ENCODE data around the gene DARS2. TPM values are rescaled to one million over a fixed set of nuclear protein-coding genes. Genes with fewer than 3 reads are reported as not detected.

The DARS2 gene, protein sequence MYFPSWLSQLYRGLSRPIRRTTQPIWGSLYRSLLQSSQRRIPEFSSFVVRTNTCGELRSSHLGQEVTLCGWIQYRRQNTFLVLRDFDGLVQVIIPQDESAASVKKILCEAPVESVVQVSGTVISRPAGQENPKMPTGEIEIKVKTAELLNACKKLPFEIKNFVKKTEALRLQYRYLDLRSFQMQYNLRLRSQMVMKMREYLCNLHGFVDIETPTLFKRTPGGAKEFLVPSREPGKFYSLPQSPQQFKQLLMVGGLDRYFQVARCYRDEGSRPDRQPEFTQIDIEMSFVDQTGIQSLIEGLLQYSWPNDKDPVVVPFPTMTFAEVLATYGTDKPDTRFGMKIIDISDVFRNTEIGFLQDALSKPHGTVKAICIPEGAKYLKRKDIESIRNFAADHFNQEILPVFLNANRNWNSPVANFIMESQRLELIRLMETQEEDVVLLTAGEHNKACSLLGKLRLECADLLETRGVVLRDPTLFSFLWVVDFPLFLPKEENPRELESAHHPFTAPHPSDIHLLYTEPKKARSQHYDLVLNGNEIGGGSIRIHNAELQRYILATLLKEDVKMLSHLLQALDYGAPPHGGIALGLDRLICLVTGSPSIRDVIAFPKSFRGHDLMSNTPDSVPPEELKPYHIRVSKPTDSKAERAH
- total RNA-seq: 24.0 and 26.0 TPM in 2 replicates

DNA sequence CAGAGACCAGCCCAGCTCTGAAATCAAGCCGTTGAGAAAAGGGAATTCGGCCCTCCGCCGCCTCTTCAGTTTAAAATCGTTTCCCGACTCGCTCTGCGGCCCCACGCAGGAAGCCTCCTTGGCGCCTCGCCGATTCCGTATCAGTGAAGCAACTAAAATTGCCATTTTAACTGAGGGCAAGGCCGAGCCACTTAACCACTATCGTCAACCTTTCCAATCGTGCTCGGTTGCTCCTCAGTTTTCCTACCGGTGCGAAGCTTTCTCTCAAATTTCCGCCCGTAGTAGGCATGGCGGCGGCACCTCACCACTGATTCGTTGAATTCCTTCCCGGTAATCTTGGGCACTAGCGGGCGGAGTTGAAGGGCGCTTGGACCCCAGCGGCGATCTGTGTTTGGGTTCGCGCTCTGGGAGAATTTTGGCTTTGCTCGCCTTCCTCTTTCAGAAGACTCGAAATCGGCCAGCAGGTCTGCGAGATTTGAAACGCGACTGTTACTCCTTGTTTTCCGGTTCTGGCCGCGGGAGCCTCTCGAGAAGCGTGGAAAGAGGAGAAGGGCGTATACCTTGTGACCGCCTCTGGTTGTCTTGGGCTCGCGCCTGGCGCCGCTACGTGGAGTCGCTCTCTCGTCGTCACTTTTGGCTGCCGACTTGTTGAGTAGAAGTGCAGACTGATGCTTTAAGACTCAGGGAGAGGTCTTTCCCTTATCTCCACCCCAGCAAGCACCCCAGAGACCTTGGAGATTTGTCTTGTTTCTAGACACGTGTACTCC lies at the start of gene DARS2, which contains the start of gene CENPL:
DARS2 (plus strand) TSS at position 359 of the 767 bp plus-strand sequence. CDS start 557 bp downstream, outside the sequence.
CENPL (minus strand) TSS at position 569 of the 767 bp plus-strand sequence. CDS start 13,584 bp downstream, outside the sequence.
- ChIA-PET POLR2A (interaction anchor here (0.6 to 3.6 kb wide), 17 partner anchors 37 to 1292 kb away, joined by 3 to 49 read pairs (median 5); partner anchors contain the start of genes GAS5, KLHL20, PRDX6 and RC3H1), CTCF (interaction anchor here (0.6 to 3.1 kb wide), 10 partner anchors 26 to 1083 kb away, joined by 3 to 32 read pairs (median 6); no protein-coding TSS in a partner anchor)
- peak; percentile 80 for DNase-seq
- Mint-ChIP-seq H3K4me3 (peak within 1 kb of the TSS; percentile 95), H3K27ac (peak within 1 kb of the TSS; percentile 97), H3K9me3 (no peaks in the 10 kb centered on the region), H3K4me1 (peaks cover 28% of the 10 kb centered on the region), H3K36me3 (ENCODE audit: low read depth) (peaks cover 25% of the 10 kb centered on the region), H3K27me3 (no peaks in the 10 kb centered on the region)
- ATAC-seq (ENCODE audit: low read depth): peak; percentile 89
- TF ChIP-seq, protein P1, sequence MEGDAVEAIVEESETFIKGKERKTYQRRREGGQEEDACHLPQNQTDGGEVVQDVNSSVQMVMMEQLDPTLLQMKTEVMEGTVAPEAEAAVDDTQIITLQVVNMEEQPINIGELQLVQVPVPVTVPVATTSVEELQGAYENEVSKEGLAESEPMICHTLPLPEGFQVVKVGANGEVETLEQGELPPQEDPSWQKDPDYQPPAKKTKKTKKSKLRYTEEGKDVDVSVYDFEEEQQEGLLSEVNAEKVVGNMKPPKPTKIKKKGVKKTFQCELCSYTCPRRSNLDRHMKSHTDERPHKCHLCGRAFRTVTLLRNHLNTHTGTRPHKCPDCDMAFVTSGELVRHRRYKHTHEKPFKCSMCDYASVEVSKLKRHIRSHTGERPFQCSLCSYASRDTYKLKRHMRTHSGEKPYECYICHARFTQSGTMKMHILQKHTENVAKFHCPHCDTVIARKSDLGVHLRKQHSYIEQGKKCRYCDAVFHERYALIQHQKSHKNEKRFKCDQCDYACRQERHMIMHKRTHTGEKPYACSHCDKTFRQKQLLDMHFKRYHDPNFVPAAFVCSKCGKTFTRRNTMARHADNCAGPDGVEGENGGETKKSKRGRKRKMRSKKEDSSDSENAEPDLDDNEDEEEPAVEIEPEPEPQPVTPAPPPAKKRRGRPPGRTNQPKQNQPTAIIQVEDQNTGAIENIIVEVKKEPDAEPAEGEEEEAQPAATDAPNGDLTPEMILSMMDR (IDR thresholded peaks at IDR 0.05): no peak
- intact Hi-C loops (cut with micrococcal nuclease): loop anchor here (1.0 to 10.0 kb wide), 13 partner anchors 44 to 1292 kb away; partner anchors contain the start of genes CACYBP, KLHL20, PRDX6 and RABGAP1L

DNA sequence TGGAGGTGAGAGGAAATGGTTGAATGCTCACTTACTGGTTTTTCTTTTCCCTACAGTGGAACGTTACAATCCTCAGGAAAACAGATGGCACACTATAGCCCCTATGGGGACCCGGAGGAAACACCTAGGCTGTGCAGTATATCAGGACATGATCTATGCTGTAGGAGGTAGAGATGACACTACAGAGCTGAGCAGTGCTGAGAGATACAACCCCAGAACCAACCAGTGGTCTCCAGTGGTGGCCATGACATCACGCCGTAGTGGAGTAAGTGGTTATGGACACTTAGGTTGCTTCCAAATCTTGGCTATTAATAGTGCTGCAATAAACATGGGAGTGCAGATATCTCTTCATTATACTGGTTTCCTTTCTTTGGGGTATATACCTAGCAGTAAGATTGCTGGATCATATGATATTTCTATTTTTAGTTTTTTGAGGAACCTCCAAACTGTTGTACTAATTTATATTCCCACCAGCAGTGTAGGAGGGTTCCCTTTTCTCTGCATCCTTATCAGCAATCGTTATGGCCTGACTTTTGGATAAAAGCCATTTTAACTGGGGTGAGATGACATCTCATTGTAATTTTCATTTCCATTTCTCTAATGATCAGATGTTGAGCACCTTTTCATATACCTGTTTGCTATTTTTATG lies 48.8 kb upstream of the DARS2 start:
- TF ChIP-seq, protein P1 (IDR thresholded peaks at IDR 0.05): no peak
- no peak overlapping the region for H3K4me3 Mint-ChIP-seq
- no peak for ATAC-seq (ENCODE audit: low read depth)
- DNase-seq: no peak
- ChIA-PET POLR2A (no interaction called here), CTCF (no interaction called here)
- no peak overlapping the region for H3K27ac Mint-ChIP-seq
- no peaks in the 10 kb centered on the region for H3K9me3 Mint-ChIP-seq
- H3K27me3 Mint-ChIP-seq: no peaks in the 10 kb centered on the region
- peaks cover 73% of the 10 kb centered on the region for H3K36me3 Mint-ChIP-seq (ENCODE audit: low read depth)
- intact Hi-C loops (cut with micrococcal nuclease): no loop called here
- H3K4me1 Mint-ChIP-seq: no peaks in the 10 kb centered on the region

DNA sequence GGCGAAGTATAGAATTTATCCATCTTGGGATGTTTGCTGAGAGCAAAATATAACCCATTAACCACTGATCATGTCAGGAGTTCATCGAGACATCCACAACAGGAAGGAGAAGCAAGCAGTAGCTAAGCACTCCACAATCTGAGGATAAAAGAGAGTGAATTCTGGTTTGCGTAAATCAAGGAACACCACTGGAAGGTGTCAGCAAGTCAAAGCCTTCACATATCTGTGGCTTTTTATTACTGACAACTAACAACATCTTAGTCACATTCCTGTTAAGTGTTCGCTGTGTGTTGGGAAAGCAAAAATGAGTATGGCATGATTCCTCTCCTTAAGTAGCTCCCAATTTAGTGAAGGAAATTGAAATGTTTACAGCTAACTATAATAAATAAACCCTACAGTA lies 44.5 kb upstream of the DARS2 start:
- H3K4me3 Mint-ChIP-seq: no peak overlapping the region
- ChIA-PET POLR2A (no interaction called here), CTCF (interaction anchor here (0.6 kb wide), 1 partner anchor 9 kb away, joined by 3 read pairs; no protein-coding TSS in a partner anchor)
- no peaks in the 10 kb centered on the region for H3K9me3 Mint-ChIP-seq
- no peak overlapping the region for H3K27ac Mint-ChIP-seq
- H3K36me3 Mint-ChIP-seq (ENCODE audit: low read depth): peaks cover 85% of the 10 kb centered on the region
- ATAC-seq (ENCODE audit: low read depth) (no peak), DNase-seq (no peak)
- TF ChIP-seq, protein P1 (IDR thresholded peaks at IDR 0.05): no peak
- intact Hi-C loops (cut with micrococcal nuclease): no loop called here
- H3K4me1 Mint-ChIP-seq: no peaks in the 10 kb centered on the region
- no peaks in the 10 kb centered on the region for H3K27me3 Mint-ChIP-seq

DNA sequence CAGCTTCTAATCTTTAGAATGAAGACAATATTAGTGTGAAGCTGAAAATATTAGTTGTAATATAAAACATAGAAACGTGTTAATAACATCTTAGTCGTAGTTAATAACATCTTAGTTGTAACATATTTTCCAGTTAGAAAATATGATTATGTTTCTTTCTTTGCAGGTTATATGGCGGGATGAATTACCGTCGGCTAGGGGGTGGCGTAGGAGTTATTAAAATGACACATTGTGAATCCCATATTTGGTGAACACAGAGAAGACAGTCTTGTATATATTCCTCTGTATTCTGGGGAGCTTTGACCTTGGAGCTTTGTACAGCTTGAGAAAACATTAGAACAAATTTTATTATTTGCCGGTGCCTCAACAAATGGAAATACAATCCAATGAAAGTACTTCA lies 39.5 kb upstream of the DARS2 start:
- DNase-seq: no peak
- no peak overlapping the region for H3K27ac Mint-ChIP-seq
- ChIA-PET CTCF (no interaction called here), POLR2A (no interaction called here)
- no peak overlapping the region for H3K4me3 Mint-ChIP-seq
- no peak for ATAC-seq (ENCODE audit: low read depth)
- TF ChIP-seq, protein P1 (IDR thresholded peaks at IDR 0.05): no peak
- intact Hi-C loops (cut with micrococcal nuclease): no loop called here
- no peaks in the 10 kb centered on the region for H3K4me1 Mint-ChIP-seq
- H3K9me3 Mint-ChIP-seq: no peaks in the 10 kb centered on the region
- no peaks in the 10 kb centered on the region for H3K27me3 Mint-ChIP-seq
- H3K36me3 Mint-ChIP-seq (ENCODE audit: low read depth): peaks cover 62% of the 10 kb centered on the region

Data from activated B cell treated with CpG ODN at 0.5 μM for 24 hours (primary cell).